ENCODE results near the gene ITGA7. TPM values are rescaled to one million over a fixed set of nuclear protein-coding genes. Genes with fewer than 3 reads are reported as not detected.

Gene ITGA7
- total and polyA plus RNA-seq, 2 of the 4 experiments (the other 2 are of a cell fraction): 3.9 to 15.7 TPM

GRCh38 chr12:55734595-55734994, 26.9 kb upstream of the ITGA7 start:
- Histone ChIP-seq H3K4me1 (ENCODE audit: control insufficient read depth, insufficient read depth, low read length) (peaks cover 8% of the 10 kb centered on the region), H2BK15ac (ENCODE audit: low read depth, low read length) (no peak overlapping the region), H2AFZ (replicated peaks; ENCODE audit: low read length, poor library complexity) (no peak overlapping the region), H3K36me3 (ENCODE audit: control insufficient read depth, insufficient read depth, low read length) (no peaks in the 10 kb centered on the region), H3K27ac (ENCODE audit: insufficient read depth, low read length) (no peak overlapping the region), H3K9ac (ENCODE audit: low read depth, low read length) (no peak overlapping the region), H3K14ac (replicated peaks; ENCODE audit: low read depth, low read length) (no peak overlapping the region), H3K23ac (ENCODE audit: low read depth, low read length) (no peak overlapping the region), H3K18ac (ENCODE audit: low read depth, low read length) (no peak overlapping the region), H3K4ac (ENCODE audit: low read depth, low read length) (no peak overlapping the region), H4K20me1 (ENCODE audit: insufficient read depth, low read length) (peaks cover 9% of the 10 kb centered on the region; the same call in 1 of the 2 replicates), H4K8ac (ENCODE audit: low read depth in 2 of 2, low read length in 2 of 2) (no peak overlapping the region), H4K91ac (ENCODE audit: insufficient read depth, low read depth, low read length) (no peak overlapping the region), H2AK5ac (ENCODE audit: low read depth, low read length) (no peak overlapping the region), H3K56ac (ENCODE audit: extremely low read depth, insufficient read depth, low read length) (no peak overlapping the region), H3K4me2 (ENCODE audit: low read depth, low read length) (no peak overlapping the region), H3K79me1 (ENCODE audit: low read depth in 1 of 2, low read length in 2 of 2) (peaks cover 0 to 44% of the 10 kb centered on the region in 2 experiments; a peak in 2 of 4 replicates), H2BK120ac (ENCODE audit: low read depth, low read length) (no peak overlapping the region), H3K27me3 (ENCODE audit: control insufficient read depth, insufficient read depth, low read length) (no peaks in the 10 kb centered on the region), H4K5ac (ENCODE audit: low read depth, low read length) (no peak overlapping the region), H2BK5ac (ENCODE audit: low read depth, low read length, poor library complexity, severe bottlenecking) (no peak overlapping the region), H3K9me3 (ENCODE audit: control insufficient read depth, insufficient read depth, low read length) (no peaks in the 10 kb centered on the region), H3K4me3 (ENCODE audit: insufficient read depth, low read depth, low read length) (no peak overlapping the region), H2BK20ac (ENCODE audit: low read depth, low read length) (no peak overlapping the region), H3K9me1 (ENCODE audit: insufficient read depth, low read length) (0 out of 2 replicates have a peak, but pooled peaks cover 3% of the 10 kb centered on the region), H2AK9ac (replicated peaks; ENCODE audit: low read depth, low read length, poor library complexity) (no peak overlapping the region)
- ATAC-seq (ENCODE audit: low read depth) (no peak), DNase-seq (no peak)
- in situ Hi-C loops (cut with MboI; ENCODE audit: low sequenced_read_pairs) (no loop called here), dilution Hi-C loops (cut with HindIII; ENCODE audit: low sequenced_read_pairs, unreplicated experiment) (no loop called here), intact Hi-C loops (cut with micrococcal nuclease) (no loop called here)
- ChIA-PET CTCF (no interaction called here), POLR2A (ENCODE audit: unreplicated experiment) (no interaction called here)
- BruUV-seq (replicated peaks): no TSS peak
- WGBS, 2 experiments (ENCODE audit: extremely low coverage in 2 of 2, insufficient read length in 1 of 2): no CpG with 5 or more reads among the region's 3 CpGs
- no peak for TF ChIP-seq RFX5 (IDR thresholded peaks at IDR 0.05; ENCODE audit: low read depth, low read length)
- no peak for TF ChIP-seq SMC3 (IDR thresholded peaks at IDR 0.05; ENCODE audit: low read depth, low read length)
- TF ChIP-seq CTCF (conservative IDR thresholded peaks at IDR 0.05; ENCODE audit: low read depth, low read length): no peak
- no peak for TF ChIP-seq MAZ (IDR thresholded peaks at IDR 0.05; ENCODE audit: borderline replicate concordance, low read depth, low read length)
- no peak for TF ChIP-seq MAFK (IDR thresholded peaks at IDR 0.05; ENCODE audit: low read depth, low read length)
- no peak for TF ChIP-seq ELK1 (IDR thresholded peaks at IDR 0.05; ENCODE audit: borderline replicate concordance, low read depth, low read length)
- TF ChIP-seq RAD21 (IDR thresholded peaks at IDR 0.05; ENCODE audit: low read length): no peak
- no peak for TF ChIP-seq BHLHE40 (IDR thresholded peaks at IDR 0.05; ENCODE audit: low read depth, low read length)
- no peak for TF ChIP-seq POLR2A (IDR thresholded peaks at IDR 0.05; ENCODE audit: low read depth, low read length)
- TF ChIP-seq CHD1 (IDR thresholded peaks at IDR 0.05; ENCODE audit: low read depth, low read length): no peak
- no peak for TF ChIP-seq NFE2L2 (IDR thresholded peaks at IDR 0.05; ENCODE audit: low read depth, low read length)
- no peak for TF ChIP-seq CEBPB (IDR thresholded peaks at IDR 0.05; ENCODE audit: low read depth, low read length)

Measured in IMR-90 (cell line).